ENCODE results near the gene GPR18.

The GPR18 gene

GRCh38 chr13:99301913-99302636 lies 43.9 kb upstream of the GPR18 start:
- Histone ChIP-seq H3K27me3 (no peaks in the 10 kb centered on the region; the same call in 1 of the 2 replicates), H3K27ac (no peak overlapping the region), H3K9me3 (no peaks in the 10 kb centered on the region), H3K4me1 (no peaks in the 10 kb centered on the region), H3K4me2 (no peak overlapping the region), H3K36me3 (peaks cover 48% of the 10 kb centered on the region), H3K4me3 (no peak overlapping the region), H3K9ac (no peak overlapping the region), H4K20me1 (peaks cover 87% of the 10 kb centered on the region)
- TF ChIP-seq Cebpa-rat (IDR thresholded peaks at IDR 0.05), result no peak

GRCh38 chr13:99301056-99301838 lies 43.1 kb upstream of the GPR18 start:
- H3K4me1 ChIP-seq, result 0 out of 2 replicates have a peak, but pooled peaks cover under 1% of the 10 kb centered on the region
- no peak overlapping the region for H3K4me3 ChIP-seq
- H3K27ac ChIP-seq, result no peak overlapping the region
- H3K9me3 ChIP-seq, result no peaks in the 10 kb centered on the region
- no peak overlapping the region for H3K4me2 ChIP-seq
- TF ChIP-seq Cebpa-rat (IDR thresholded peaks at IDR 0.05), result no peak
- peaks cover 45% of the 10 kb centered on the region for H3K36me3 ChIP-seq
- H3K9ac ChIP-seq, result no peak overlapping the region
- H4K20me1 ChIP-seq, result peaks cover 84% of the 10 kb centered on the region
- H3K27me3 ChIP-seq, result no peaks in the 10 kb centered on the region; the same call in 1 of the 2 replicates

GRCh38 chr13:99299920-99300341 lies 41.8 kb upstream of the GPR18 start:
- H4K20me1 ChIP-seq, result peaks cover 84% of the 10 kb centered on the region
- TF ChIP-seq Cebpa-rat (IDR thresholded peaks at IDR 0.05), result no peak
- no peak overlapping the region for H3K9ac ChIP-seq
- no peak overlapping the region for H3K27ac ChIP-seq
- no peak overlapping the region for H3K4me2 ChIP-seq
- H3K4me3 ChIP-seq, result no peak overlapping the region
- H3K4me1 ChIP-seq, result peaks cover 10% of the 10 kb centered on the region; the same call in 1 of the 2 replicates
- H3K27me3 ChIP-seq, result no peaks in the 10 kb centered on the region; the same call in 1 of the 2 replicates
- H3K9me3 ChIP-seq, result no peaks in the 10 kb centered on the region
- H3K36me3 ChIP-seq, result peaks cover 43% of the 10 kb centered on the region

GRCh38 chr13:99299256-99299919 lies 41.2 kb upstream of the GPR18 start:
- Histone ChIP-seq H3K4me3 (no peak overlapping the region), H3K4me1 (peaks cover 10% of the 10 kb centered on the region; the same call in 1 of the 2 replicates), H3K9me3 (no peaks in the 10 kb centered on the region), H3K27ac (no peak overlapping the region), H3K9ac (no peak overlapping the region), H3K27me3 (no peaks in the 10 kb centered on the region; the same call in 1 of the 2 replicates), H4K20me1 (peaks cover 82% of the 10 kb centered on the region), H3K36me3 (peaks cover 42% of the 10 kb centered on the region), H3K4me2 (no peak overlapping the region)
- no peak for TF ChIP-seq Cebpa-rat (IDR thresholded peaks at IDR 0.05)

GRCh38 chr13:99298056-99298455 lies 39.9 kb upstream of the GPR18 start:
- H3K36me3 ChIP-seq, result peaks cover 33% of the 10 kb centered on the region
- no peaks in the 10 kb centered on the region for H3K9me3 ChIP-seq
- no peak overlapping the region for H3K27ac ChIP-seq
- no peak overlapping the region for H3K9ac ChIP-seq
- no peak overlapping the region for H3K4me3 ChIP-seq
- peaks cover 74% of the 10 kb centered on the region for H4K20me1 ChIP-seq
- H3K4me1 ChIP-seq, result peaks cover 10% of the 10 kb centered on the region; the same call in 1 of the 2 replicates
- no peaks in the 10 kb centered on the region; the same call in 1 of the 2 replicates for H3K27me3 ChIP-seq
- no peak for TF ChIP-seq Cebpa-rat (IDR thresholded peaks at IDR 0.05)
- H3K4me2 ChIP-seq, result no peak overlapping the region

- H3K9ac ChIP-seq, result no peak overlapping the region
- TF ChIP-seq Cebpa-rat (IDR thresholded peaks at IDR 0.05), result no peak
- H3K4me2 ChIP-seq, result no peak overlapping the region
- H3K4me1 ChIP-seq, result peaks cover 10% of the 10 kb centered on the region; the same call in 1 of the 2 replicates
- no peak overlapping the region for H3K27ac ChIP-seq
- H3K27me3 ChIP-seq, result no peaks in the 10 kb centered on the region; the same call in 1 of the 2 replicates
- H4K20me1 ChIP-seq, result peaks cover 71% of the 10 kb centered on the region
- H3K4me3 ChIP-seq, result no peak overlapping the region
- H3K36me3 ChIP-seq, result peaks cover 26% of the 10 kb centered on the region
- no peaks in the 10 kb centered on the region for H3K9me3 ChIP-seq
Observed at GRCh38 chr13:99297331-99297730, 39.2 kb upstream of the GPR18 start.

GRCh38 chr13:99296398-99296797 lies 38.2 kb upstream of the GPR18 start:
- no peaks in the 10 kb centered on the region for H3K9me3 ChIP-seq
- H3K4me2 ChIP-seq, result no peak overlapping the region
- peaks cover 63% of the 10 kb centered on the region for H4K20me1 ChIP-seq
- H3K27ac ChIP-seq, result no peak overlapping the region
- H3K9ac ChIP-seq, result no peak overlapping the region
- TF ChIP-seq Cebpa-rat (IDR thresholded peaks at IDR 0.05), result no peak
- no peak overlapping the region for H3K4me3 ChIP-seq
- no peaks in the 10 kb centered on the region; the same call in 1 of the 2 replicates for H3K27me3 ChIP-seq
- peaks cover 10% of the 10 kb centered on the region; the same call in 1 of the 2 replicates for H3K4me1 ChIP-seq
- peaks cover 22% of the 10 kb centered on the region for H3K36me3 ChIP-seq

- H4K20me1 ChIP-seq, result peaks cover 63% of the 10 kb centered on the region
- TF ChIP-seq Cebpa-rat (IDR thresholded peaks at IDR 0.05), result no peak
- peaks cover 10% of the 10 kb centered on the region; the same call in 1 of the 2 replicates for H3K4me1 ChIP-seq
- no peak overlapping the region for H3K4me3 ChIP-seq
- H3K9ac ChIP-seq, result no peak overlapping the region
- H3K9me3 ChIP-seq, result no peaks in the 10 kb centered on the region
- no peak overlapping the region for H3K27ac ChIP-seq
- no peak overlapping the region for H3K4me2 ChIP-seq
- H3K27me3 ChIP-seq, result no peaks in the 10 kb centered on the region; the same call in 1 of the 2 replicates
- peaks cover 26% of the 10 kb centered on the region for H3K36me3 ChIP-seq
Observed at GRCh38 chr13:99295488-99296252, 37.5 kb upstream of the GPR18 start.

GRCh38 chr13:99294958-99295357 lies 36.8 kb upstream of the GPR18 start:
- Histone ChIP-seq H3K4me1 (peaks cover 10% of the 10 kb centered on the region; the same call in 1 of the 2 replicates), H3K4me2 (no peak overlapping the region), H3K27me3 (no peaks in the 10 kb centered on the region; the same call in 1 of the 2 replicates), H3K9ac (no peak overlapping the region), H3K36me3 (peaks cover 30% of the 10 kb centered on the region), H3K4me3 (no peak overlapping the region), H3K27ac (no peak overlapping the region), H4K20me1 (peaks cover 56% of the 10 kb centered on the region), H3K9me3 (no peaks in the 10 kb centered on the region)
- no peak for TF ChIP-seq Cebpa-rat (IDR thresholded peaks at IDR 0.05)
